NT2/D1 (cell line): Measurements from ENCODE around the gene USP12.

ENCODE experiments used
- SUZ12 ChIP-seq: IDR thresholded peaks from 2 replicates; pipeline ENCODE4 v1.6.1; 2011; ENCODE audit not compliant: insufficient read length, insufficient read depth; ENCODE audit errors: extremely low read depth
- YY1 ChIP-seq: IDR thresholded peaks from 2 replicates; pipeline ENCODE4 v1.6.1; 2011; ENCODE audit not compliant: insufficient read length, insufficient read depth
- ZNF274 ChIP-seq: IDR thresholded peaks from 2 replicates; pipeline ENCODE4 v1.6.1; 2011; ENCODE audit warnings: mild to moderate bottlenecking, low read depth, low read length

GRCh38 chr13:27177852-27178251 is 6.2 kb upstream of the USP12 start:
- no peak for TF ChIP-seq ZNF274
- no peak for TF ChIP-seq SUZ12
- no peak for TF ChIP-seq YY1
